Measurements from ENCODE around the gene P2RY8.
"Not testable (repeated sequence)": the region's sequence is repeated elsewhere in the genome, so short reads cannot be mapped to it uniquely, and the experiment has no call there.

Gene P2RY8

GRCh38 chrX:1442016-1442665, 94.8 kb downstream of the P2RY8 start:
- no peak for DNase-seq

DNA sequence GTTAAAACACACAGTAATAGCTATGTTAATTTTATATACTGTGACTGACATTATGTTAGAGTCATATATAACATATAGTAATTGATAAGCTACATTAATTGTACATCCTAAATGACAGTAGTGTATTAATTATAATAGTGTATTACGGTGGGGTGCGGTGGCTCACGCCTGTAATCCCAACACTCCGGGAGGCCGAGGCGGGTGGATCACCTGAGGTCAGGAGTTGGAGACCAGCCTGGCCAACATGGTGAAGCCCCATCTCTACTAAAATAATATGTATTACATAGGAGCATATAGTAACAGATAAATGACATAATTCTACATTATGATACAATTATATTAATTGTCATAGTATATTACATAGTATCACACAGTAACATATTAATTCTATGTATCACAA, 96.5 kb downstream of the P2RY8 start:
- DNase-seq: no peak

DNA sequence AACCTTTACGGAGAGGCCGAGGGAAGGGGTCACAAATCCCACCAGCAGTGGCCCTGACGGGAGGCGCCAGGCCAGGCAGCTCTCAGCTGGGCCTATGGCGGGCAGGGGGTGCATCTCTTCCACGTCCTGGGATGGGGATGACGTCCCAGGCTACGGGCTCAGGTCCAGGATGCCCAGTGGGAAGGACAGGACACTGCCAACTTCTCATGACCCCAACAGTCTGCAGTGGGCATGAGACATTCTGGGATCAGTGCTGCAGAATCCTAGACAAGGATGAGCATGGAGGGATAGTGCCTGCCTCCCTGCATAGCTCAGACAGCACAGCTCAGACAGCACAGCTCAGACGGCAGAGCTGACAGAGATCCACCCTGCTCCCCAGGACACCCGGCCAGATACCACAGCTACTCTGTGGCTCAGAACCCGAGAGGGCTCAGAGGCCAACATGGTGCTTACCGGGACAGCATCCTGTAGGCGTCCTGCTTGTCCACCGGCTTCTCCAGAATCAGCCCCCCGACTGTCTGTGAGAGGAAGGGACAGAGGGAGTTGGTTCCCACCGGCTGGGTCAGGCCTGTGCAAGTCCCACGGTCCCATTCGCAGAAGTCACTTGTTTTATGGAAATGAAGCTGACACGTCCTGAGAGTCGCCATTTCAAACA, 101.6 kb downstream of the P2RY8 start:
- DNase-seq: no peak

- DNase-seq: no peak
Measured at GRCh38 chrX:1434871-1435240, 102.1 kb downstream of the P2RY8 start.

- no peak for DNase-seq
Measured at GRCh38 chrX:1433646-1434357, 103.2 kb downstream of the P2RY8 start.

- no peak for DNase-seq
Measured at GRCh38 chrX:1430451-1430850, 106.5 kb downstream of the P2RY8 start.

GRCh38 chrX:1427756-1428155, 109.2 kb downstream of the P2RY8 start:
- no peak for DNase-seq

GRCh38 chrX:1426321-1426720, 110.7 kb downstream of the P2RY8 start:
- not testable (repeated sequence) for DNase-seq

GRCh38 chrX:1425381-1425780, 111.6 kb downstream of the P2RY8 start:
- no peak for DNase-seq

- no peak for DNase-seq
Measured at GRCh38 chrX:1424147-1424851, 112.7 kb downstream of the P2RY8 start.

GRCh38 chrX:1423215-1423614, 113.8 kb downstream of the P2RY8 start:
- DNase-seq: no peak

DNA sequence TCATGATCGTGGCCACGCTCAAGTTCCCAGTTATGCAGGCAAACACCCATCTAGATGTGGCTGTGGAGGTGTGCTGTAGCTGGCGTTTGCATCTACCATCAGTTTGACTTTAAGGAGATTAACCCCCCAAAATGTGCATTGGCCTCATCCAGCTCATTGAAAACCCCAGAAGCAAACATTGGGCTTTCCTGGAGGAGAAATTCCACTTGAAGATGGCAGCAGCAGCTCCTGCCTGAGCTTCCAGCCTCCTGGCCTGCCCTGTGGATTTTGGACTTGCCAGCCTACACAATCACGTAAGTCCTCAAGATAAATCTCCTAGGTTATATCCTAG, 114.9 kb downstream of the P2RY8 start:
- no peak for DNase-seq

DNA sequence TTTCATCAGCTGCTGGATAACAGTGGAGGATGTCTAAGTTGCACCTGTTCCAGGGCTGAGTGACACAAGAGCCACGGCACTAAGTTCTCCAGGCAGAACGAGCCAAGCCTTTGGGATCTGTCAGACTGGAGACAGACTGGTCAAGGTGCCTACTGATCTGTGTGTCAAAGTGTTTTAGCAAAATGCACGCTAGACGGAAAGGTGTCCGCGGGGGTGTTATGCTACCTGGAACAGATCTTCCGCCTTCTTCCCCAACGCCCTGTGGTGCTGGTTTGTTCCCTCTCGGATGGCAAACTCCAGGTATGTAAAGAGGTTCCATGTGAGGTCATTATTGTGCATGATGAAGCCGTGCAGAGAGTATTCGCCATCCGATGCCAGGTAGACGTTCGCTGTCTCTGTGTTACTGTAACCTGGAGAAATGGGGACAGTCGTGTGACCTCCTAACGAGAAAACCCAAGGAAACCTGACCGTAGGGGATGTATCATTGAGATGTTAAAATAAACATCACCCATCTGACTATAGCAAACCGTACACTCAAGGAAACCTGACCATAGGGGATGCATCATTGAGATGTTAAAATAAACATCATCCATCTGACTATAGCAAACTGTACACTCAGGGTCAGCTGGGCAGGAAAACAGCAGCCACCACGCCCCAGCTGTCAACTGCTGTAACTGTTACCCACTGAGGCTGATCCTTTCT, 115.4 kb downstream of the P2RY8 start:
- no peak for DNase-seq

DNA sequence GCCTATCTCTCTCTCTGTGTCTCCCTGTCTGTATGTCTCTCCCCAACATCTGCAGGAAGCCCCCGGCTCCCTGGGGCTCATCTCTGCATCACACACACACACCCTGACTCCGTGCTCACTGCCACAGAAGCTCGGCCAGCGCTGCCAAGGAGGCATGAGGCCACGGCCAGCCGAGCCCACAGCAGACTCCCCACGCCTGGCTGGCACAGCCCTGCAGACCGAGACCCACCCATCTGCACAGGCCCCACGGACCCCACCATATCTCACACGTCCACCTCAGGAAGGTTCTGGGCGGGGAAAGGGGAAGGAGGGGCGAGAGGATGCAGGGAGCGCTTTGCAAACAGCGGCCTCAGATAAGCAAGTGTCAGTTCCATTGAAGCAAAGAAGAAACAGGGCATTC, 116.6 kb downstream of the P2RY8 start:
- no peak for DNase-seq

DNA sequence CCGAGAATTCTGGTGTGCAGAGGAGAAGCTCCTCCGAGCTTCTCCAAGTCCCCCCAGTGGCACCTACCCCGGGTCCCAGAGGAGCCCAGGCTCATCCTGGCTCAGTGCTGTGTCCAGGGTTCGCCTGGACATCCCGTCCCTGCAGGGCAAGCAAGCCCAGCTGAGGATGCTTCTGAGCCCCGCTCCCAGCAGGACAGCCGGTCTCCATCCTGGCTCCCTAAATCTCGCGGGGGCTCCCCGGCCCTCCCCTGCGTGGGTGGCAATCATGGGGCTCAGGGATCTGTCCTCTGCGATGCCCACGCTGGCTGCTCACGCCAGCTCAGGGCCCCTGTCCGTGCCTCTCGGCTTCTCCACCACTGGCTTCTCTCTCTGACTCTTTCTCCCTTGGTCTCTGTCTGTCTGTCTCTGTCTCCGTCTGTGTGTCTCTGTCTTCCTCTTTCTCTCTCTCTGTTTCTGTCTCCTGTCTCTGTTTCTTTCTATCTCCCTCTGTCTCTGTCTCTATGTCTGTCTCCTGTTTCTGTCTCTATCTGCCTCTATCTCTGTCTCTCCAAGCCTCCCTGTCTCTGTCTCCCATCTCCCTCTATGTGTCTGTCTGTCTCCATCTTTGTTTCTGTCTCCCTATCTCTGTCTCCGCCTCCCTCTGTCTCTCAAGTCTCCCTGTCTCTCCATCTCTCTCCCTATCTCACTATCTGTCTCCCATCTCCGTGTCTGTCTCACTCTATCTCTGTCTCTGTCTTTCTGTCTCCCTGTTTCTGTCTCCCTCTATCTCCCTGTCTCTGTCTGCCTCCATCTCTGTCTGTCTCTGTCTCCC, 117.2 kb downstream of the P2RY8 start:
- DNase-seq: no peak

DNA sequence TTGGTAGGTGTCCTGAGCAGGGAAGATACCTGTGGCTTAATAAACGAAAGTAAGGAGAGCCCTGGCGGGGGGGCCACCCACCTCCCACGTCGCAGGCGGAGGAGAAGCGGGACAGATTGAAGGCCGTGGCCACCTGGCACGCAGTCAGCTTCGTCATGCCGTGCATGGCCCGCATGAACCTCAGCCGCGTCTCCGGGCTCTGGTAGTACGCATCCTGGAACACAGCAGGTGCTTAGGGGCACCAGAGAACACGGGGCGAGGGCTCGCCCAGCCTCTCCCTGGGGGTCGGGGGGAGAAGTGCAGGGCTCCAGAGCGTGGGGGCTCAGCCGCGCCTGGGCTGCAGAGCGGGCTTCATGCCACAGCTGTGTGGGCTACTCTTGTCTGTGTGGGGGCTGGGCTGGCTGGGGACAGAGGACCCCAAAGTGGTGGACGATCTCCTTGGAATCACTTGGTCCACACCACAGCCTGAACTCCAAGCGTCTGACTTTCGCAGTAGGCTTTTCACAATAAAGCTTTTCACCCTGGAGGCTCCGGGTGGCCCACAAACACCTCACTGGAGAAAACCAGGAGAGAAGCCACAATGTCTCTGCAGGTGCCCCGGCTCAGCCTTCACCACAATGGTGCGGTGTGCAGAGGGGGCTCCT, 118.0 kb downstream of the P2RY8 start:
- no peak for DNase-seq

GRCh38 chrX:1417921-1418771, 118.8 kb downstream of the P2RY8 start:
- DNase-seq: no peak

- DNase-seq: no peak
Measured at GRCh38 chrX:1416965-1417760, 119.8 kb downstream of the P2RY8 start.

DNA sequence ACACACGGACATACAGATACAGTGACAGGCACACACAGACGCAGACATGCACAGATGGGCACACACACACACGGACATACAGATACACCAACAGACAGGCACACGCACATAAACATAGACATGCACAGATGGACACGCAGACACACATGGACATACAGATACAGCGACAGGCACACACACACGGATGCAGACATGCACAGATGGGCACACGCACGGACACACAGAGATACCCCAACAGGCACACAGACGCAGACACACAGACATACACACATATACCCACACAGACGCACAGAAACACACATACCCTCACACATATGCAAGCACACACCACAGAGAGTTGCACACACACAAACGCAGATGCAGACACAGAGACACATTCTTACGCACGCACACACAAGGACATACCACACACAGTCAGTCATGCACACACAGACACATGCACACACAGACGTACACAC, 120.6 kb downstream of the P2RY8 start:
- no peak for DNase-seq
